ENCODE data around the gene C1QTNF12. TPM values are rescaled to one million over a fixed set of nuclear protein-coding genes. Genes with fewer than 3 reads are reported as not detected.

Gene C1QTNF12
- total RNA-seq, 1 experiment from 2014 or later, result 4.4 TPM

DNA sequence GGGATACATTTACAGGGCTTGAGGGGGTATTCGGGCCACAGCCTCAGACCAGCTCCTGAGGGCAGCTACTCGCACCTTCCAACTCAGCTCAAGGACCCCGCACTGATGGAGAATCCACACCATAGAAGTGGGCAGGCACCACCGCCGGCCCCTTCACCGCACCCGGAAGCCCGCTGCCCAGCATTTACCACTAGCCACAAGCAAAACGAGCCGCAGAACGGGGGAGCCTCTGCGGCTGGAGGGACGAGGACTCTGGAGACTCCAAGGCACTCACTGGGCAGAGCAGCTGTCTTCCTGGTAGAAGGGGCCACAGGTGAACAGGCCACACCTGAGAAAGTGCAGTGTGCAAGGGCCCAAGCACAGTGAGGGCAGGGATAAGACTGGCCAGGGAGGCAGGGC is 21.8 kb upstream of the C1QTNF12 start:
- no peak overlapping the region for H4K91ac ChIP-seq (ENCODE audit: insufficient read length, low read depth, low read length)
- no peaks in the 10 kb centered on the region for H3K9me3 ChIP-seq (ENCODE audit: control insufficient read depth, low read depth, low read length)
- peaks cover 2% of the 10 kb centered on the region for H4K20me1 ChIP-seq (ENCODE audit: control insufficient read depth, insufficient read depth, insufficient read length)
- H4K5ac ChIP-seq (ENCODE audit: insufficient read length, low read depth, low read length), result no peak overlapping the region
- H3K4me1 Mint-ChIP-seq, result peaks cover 24 to 28% of the 10 kb centered on the region in 2 experiments
- H2BK20ac ChIP-seq (ENCODE audit: low read depth, low read length, poor library complexity, severe bottlenecking), result no peak overlapping the region
- no peak overlapping the region for H3K4me3 Mint-ChIP-seq
- H2AFZ ChIP-seq (ENCODE audit: low read length), result no peak overlapping the region
- no peaks in the 10 kb centered on the region for H3K27me3 Mint-ChIP-seq (ENCODE audit: low read depth)
- no peak overlapping the region for H3K56ac ChIP-seq (ENCODE audit: insufficient read length, low read depth, low read length)
- no peak overlapping the region for H2BK12ac ChIP-seq (ENCODE audit: insufficient read length, low read depth, low read length)
- no peaks in the 10 kb centered on the region for H3K27me3 ChIP-seq (ENCODE audit: insufficient read depth, low read length)
- H3K23ac ChIP-seq (ENCODE audit: insufficient read length, low read depth, low read length), result no peak overlapping the region
- no peak overlapping the region for H3K27ac Mint-ChIP-seq
- no peak for DNase-seq
- no peak overlapping the region for H3T11ph ChIP-seq (ENCODE audit: low read length)
- no peak overlapping the region for H2BK5ac ChIP-seq (ENCODE audit: insufficient read length, low read length)
- H3K23me2 ChIP-seq (ENCODE audit: insufficient read length, low read depth, low read length, poor library complexity, severe bottlenecking), result peaks cover 8% of the 10 kb centered on the region
- no peak overlapping the region for H2AK5ac ChIP-seq (ENCODE audit: insufficient read length, low read length)
- H4K8ac ChIP-seq (replicated peaks; ENCODE audit: insufficient read length, low read depth, low read length), result no peak overlapping the region
- peaks cover 5% of the 10 kb centered on the region; the same call in 1 of the 2 replicates for H3K4me1 ChIP-seq (ENCODE audit: insufficient read depth, low read length)
- H2BK120ac ChIP-seq (ENCODE audit: low read depth, low read length, poor library complexity, severe bottlenecking), result no peak overlapping the region
- H3K36me3 Mint-ChIP-seq (ENCODE audit: insufficient read depth in 1 of 3, low read depth in 3 of 3), result peaks cover 35 to 58% (median 58%) of the 10 kb centered on the region in 3 experiments; a peak in 6 of 7 replicates
- H3K79me2 ChIP-seq (ENCODE audit: insufficient read depth, low read length), result peaks cover 25% of the 10 kb centered on the region; the same call in 1 of the 2 replicates
- H2BK15ac ChIP-seq (ENCODE audit: low read depth, low read length), result no peak overlapping the region
- no peak overlapping the region for H3K27ac ChIP-seq (ENCODE audit: insufficient read length, low read depth, low read length)
- WGBS (ENCODE audit: extremely low coverage, insufficient read length, low lambda C conversion rate), result no CpG with 5 or more reads among the region's 13 CpGs
- no peak overlapping the region for H3K4ac ChIP-seq (ENCODE audit: low read depth, low read length)
- H3K18ac ChIP-seq (ENCODE audit: insufficient read length, low read depth, low read length), result no peak overlapping the region
- peaks cover 21% of the 10 kb centered on the region for H3K79me1 ChIP-seq (ENCODE audit: insufficient read depth, low read depth, low read length, poor library complexity, severe bottlenecking)
- no peak overlapping the region for H3K4me2 ChIP-seq (ENCODE audit: insufficient read depth, insufficient read length, low read length)
- no peak overlapping the region for H3K9ac ChIP-seq (ENCODE audit: extremely low read depth, insufficient read length, low read length)
- no peaks in the 10 kb centered on the region; a peak in 1 of 5 replicates for H3K9me3 Mint-ChIP-seq
- TF ChIP-seq, protein P1, sequence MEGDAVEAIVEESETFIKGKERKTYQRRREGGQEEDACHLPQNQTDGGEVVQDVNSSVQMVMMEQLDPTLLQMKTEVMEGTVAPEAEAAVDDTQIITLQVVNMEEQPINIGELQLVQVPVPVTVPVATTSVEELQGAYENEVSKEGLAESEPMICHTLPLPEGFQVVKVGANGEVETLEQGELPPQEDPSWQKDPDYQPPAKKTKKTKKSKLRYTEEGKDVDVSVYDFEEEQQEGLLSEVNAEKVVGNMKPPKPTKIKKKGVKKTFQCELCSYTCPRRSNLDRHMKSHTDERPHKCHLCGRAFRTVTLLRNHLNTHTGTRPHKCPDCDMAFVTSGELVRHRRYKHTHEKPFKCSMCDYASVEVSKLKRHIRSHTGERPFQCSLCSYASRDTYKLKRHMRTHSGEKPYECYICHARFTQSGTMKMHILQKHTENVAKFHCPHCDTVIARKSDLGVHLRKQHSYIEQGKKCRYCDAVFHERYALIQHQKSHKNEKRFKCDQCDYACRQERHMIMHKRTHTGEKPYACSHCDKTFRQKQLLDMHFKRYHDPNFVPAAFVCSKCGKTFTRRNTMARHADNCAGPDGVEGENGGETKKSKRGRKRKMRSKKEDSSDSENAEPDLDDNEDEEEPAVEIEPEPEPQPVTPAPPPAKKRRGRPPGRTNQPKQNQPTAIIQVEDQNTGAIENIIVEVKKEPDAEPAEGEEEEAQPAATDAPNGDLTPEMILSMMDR (conservative IDR thresholded peaks at IDR 0.05), result no peak
- H3K14ac ChIP-seq (ENCODE audit: insufficient read depth, low read length), result no peak overlapping the region
